H1 (cell line): ENCODE data around the gene RNF215. TPM values are rescaled to one million over a fixed set of nuclear protein-coding genes. Genes with fewer than 3 reads are reported as not detected.

Experiments used
- SP2 ChIP-seq: IDR thresholded peaks from 2 replicates; pipeline ENCODE4 v1.6.1; 2012; ENCODE audit warnings: mild to moderate bottlenecking, low read length, inconsistent platforms
- polyA plus RNA-seq, 7 experiments: library from polyadenylated mRNA; depleted of rRNA in 3 of 7; stranded (reverse) in 5 of 7; unstranded in 2 of 7; fragments of >200 nt in 5 of 7; fragments of 200-250 nt in 2 of 7; gene quantifications; 1 replicate in 5 of 7; 2 replicates in 1 of 7; 4 replicates in 1 of 7; pipeline versions ENCODE4 v1.2.1 to v1.2.3, GENCODE V29; 2011 to 2013; ENCODE audit warnings: missing spikeins in 2 of 7, mixed read lengths in 2 of 7
- total RNA-seq: library from RNA; stranded (reverse); fragmentation: NEBNext Ultra II Directional; extraction: Animal tissue kit (Norgen Biotek cat#: 25700); gene quantifications from 2 replicates; pipeline ENCODE4 v1.2.1, GENCODE V29; 2021
- TF ChIP-seq, protein P1 (sequence below): IDR thresholded peaks from 2 replicates; pipeline ENCODE4 v1.6.1; 2012; ENCODE audit warnings: inconsistent platforms

Gene RNF215
- total and polyA plus RNA-seq, 2 of the 8 experiments (the other 6 are each of a cell fraction or from before 2014, with no cell fraction given) = 13.1 to 19.0 TPM

DNA sequence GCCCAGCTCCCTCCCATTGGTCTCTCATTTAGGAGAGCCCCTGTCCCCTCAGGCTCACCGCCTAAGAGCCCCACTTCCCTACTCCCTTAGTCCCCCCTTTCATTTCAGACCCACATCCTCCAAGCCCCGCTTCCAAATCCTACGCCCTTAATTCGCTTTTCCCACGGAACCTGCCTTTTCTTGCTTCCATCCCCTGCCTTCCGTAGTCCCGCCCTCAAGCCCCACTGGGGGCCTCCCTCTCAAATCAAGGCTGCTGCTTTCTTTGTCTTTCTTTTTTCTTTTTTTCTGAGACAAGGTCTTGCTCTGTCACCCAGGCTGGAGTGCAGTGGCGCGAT, 30.0 kb downstream of the RNF215 start (continued):
- no peak for TF ChIP-seq SP2
- TF ChIP-seq, protein P1, sequence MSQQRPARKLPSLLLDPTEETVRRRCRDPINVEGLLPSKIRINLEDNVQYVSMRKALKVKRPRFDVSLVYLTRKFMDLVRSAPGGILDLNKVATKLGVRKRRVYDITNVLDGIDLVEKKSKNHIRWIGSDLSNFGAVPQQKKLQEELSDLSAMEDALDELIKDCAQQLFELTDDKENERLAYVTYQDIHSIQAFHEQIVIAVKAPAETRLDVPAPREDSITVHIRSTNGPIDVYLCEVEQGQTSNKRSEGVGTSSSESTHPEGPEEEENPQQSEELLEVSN = no peak
